ENCODE data around the gene SLCO1B3.
A peak's percentile ranks its signal among the peaks of the same experiment; 100 is the strongest.
"Not testable (repeated sequence)": the region's sequence is repeated elsewhere in the genome, so short reads cannot be mapped to it uniquely, and the experiment has no call there.

Gene SLCO1B3
- total RNA-seq: 0 to 0.99 (median 0) reads per million in 17 experiments

DNA sequence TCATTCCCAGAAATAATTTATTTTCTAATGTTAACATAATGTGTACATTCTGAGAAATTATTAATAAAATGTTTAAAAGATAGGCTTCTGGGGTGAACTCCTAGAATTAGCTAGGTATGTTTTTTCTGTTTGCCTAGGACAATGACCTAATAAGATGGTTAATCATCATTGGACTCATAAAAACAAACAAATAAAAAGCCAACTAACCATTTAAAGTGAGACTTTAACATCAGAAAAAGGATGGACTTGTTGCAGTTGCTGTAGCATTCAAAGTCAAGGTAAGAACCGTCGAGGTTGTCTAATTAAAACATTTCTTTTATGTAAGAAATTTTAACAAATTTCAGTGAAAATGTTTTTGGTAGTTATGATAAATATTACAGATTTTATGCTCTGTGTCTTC, at the start of gene SLCO1B3:
SLCO1B3 (plus strand) TSS at position 219 of the 400 bp plus-strand sequence. CDS start 5,034 bp downstream, outside the sequence.
- no peak for DNase-seq

- no peak for DNase-seq
Observed at GRCh38 chr12:20777420-20777819, 33.1 kb upstream of the SLCO1B3 start.

GRCh38 chr12:20778969-20779368, 31.5 kb upstream of the SLCO1B3 start:
- DNase-seq: no peak

GRCh38 chr12:20779971-20780370, 30.5 kb upstream of the SLCO1B3 start:
- not testable (repeated sequence) for DNase-seq

- DNase-seq: not testable (repeated sequence)
Observed at GRCh38 chr12:20783796-20784357, 26.6 kb upstream of the SLCO1B3 start.

- DNase-seq: no peak
Observed at GRCh38 chr12:20792971-20793370, 17.5 kb upstream of the SLCO1B3 start.

DNA sequence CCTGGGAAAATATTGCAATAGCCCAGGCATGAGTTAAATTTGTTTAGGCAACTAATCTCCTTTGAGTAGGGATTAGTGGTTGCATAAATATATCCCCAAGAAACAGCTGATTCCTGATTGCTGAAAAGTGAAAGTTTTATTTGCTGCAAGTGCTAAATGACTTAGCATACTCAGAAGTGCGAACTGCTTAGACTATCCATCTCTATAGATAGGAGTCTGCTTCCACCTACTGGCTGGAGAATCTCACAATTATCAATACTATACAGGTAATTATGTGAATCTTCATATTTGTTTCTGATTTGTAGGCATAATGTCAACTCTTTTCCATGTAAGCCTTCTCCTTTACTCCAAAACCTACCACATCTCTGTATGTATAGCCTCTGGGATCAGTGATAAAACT, 12.0 kb upstream of the SLCO1B3 start:
- DNase-seq: no peak

- DNase-seq: no peak
Observed at GRCh38 chr12:20800160-20800559, 10.3 kb upstream of the SLCO1B3 start.

- DNase-seq: no peak
Observed at GRCh38 chr12:20801035-20801434, 9.5 kb upstream of the SLCO1B3 start.

GRCh38 chr12:20805921-20806320, 4.6 kb upstream of the SLCO1B3 start:
- no peak for DNase-seq

DNA sequence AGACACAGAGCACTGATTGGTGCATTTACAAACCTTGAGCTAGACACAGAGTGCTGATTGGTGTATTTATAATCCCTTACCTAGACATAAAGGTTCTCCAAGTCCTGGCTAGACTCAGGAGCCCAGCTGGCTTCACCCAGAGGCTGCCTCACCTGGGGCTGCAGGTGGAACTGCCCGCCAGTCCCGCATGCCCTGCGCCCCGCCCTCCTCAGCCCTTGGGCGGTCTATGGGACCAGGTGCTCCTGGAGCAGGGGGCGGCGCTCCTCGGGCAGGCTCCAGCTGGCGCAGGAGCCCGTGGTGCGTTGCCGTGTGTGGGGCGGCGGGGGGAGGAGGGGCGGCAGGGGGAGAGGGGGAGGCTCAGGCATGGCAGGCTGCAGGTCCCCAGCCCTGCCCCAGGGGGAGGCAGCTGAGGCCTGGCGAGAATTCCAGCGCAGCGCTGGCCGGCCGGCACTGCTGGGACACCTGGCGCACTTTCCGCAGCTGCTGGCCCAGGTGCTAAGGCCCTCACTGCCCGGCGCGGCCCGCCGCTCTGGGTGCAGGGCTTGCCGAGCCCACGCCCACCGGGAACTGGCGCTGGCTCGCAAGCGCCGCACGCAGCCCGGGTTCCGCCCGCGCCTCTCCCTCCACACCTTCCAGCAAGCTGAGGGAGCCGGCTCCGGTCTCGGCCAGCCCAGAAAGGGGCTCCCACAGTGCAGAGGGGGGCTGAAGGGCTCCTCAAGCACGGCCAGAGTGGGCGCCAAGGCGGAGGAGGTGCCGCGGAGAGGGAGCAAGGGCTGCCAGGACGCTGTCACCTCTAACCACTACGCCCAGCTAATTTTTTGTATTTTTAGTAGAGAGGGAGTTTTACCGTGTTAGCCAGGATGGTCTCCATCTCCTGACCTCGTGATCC, 3.1 kb upstream of the SLCO1B3 start:
- no peak for DNase-seq

DNA sequence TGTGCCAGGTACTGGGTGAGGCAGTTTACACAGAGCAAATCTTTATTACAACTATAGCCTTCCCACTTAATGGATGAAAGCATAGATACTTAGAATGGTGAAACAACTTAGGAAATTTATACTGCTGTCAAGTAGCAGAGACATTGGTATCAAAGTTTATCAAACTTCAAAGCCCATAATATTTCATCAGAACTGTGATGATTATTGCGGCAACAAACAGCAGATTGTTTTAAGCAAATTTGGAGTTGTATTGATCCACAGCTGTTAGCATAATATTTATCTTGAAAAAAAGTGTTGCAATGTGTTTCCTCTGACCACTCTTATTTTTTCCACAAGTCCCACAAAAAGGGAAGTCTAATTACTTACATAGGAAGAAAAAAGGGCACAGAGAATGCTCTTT, 2.0 kb upstream of the SLCO1B3 start:
- DNase-seq: peak in 1 of 4 experiments; percentile 4

GRCh38 chr12:20815574-20815973, 5.1 kb downstream of the SLCO1B3 start:
- no peak for DNase-seq

DNA sequence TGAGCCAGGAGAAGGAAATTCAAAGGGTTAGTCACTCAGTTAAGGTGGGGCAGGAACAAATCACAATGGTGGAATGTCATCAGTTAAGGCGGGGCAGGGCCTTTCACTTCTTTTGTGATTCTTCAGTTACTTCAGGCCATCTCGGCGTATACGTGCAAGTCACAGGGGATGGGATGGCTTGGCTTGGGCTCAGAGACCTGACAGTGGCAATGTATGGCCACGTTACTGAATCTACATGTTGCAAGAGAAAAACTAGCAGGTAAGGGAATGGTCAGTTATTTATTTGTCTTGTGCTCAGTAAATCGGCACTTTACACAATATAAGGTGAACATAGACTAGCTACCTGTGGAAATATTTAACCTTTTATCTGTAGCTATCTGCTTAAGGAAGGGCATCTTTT, 11.9 kb downstream of the SLCO1B3 start:
- DNase-seq: no peak

GRCh38 chr12:20822925-20823324, 12.4 kb downstream of the SLCO1B3 start:
- DNase-seq: no peak

DNA sequence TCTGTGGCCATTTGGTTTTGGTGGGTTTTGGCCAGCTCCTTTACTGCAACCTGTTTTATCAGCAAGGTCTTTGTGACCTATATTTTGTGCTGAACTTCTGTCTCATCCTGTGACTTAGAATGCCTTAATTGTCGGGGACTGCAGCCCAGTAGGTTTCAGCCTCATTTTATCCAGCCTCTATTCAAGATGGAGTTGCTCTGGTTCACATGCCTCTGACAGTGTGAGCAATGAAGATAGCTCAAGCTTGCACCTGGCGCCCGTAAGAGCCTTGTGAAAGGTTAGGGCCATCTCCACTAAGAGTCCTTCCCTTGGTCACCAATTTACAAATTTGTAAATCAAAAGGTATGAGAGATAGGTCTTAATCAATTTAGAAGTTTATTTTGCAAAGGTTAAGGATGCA, 19.4 kb downstream of the SLCO1B3 start:
- no peak for DNase-seq

DNA sequence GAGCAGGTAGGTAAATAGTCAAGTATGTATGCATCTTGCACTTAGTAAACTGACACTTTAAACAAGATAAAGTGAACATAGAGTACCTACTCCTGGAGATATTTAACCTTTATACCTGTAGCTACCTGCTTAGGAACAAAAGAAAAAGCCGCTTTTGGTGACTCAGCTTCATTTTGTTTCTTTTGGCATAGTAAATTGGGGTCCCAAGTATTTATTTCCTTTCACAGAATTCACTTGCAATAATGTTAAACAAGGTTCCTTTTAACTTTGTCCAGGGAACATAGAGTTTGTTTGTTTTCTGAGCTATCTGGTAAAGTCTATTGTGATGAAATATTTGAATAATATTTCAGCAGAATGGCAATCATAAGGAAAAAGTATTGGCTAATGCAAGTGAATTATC, 20.0 kb downstream of the SLCO1B3 start:
- DNase-seq: no peak

DNA sequence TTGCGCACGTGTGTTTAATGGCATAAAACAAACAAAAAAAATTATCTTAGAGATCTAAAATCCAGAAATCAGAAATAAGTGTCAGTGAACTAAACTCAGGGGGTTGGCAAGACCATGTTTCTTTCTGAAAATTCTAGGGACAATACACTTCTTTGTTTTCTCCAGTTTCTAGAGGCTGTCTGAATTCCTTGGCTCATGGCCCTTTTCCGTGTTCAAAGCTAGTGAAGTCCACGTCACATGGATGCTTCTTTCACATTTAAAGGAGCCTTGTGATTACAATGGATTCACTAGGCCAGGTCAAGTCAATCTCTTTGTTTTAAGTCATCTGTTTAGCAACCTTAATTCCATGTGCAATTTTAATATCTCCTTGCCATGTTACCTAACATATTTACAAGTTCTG, 22.4 kb downstream of the SLCO1B3 start:
- no peak for DNase-seq

- DNase-seq: no peak
Observed at GRCh38 chr12:20852649-20853048, 42.1 kb downstream of the SLCO1B3 start.

DNA sequence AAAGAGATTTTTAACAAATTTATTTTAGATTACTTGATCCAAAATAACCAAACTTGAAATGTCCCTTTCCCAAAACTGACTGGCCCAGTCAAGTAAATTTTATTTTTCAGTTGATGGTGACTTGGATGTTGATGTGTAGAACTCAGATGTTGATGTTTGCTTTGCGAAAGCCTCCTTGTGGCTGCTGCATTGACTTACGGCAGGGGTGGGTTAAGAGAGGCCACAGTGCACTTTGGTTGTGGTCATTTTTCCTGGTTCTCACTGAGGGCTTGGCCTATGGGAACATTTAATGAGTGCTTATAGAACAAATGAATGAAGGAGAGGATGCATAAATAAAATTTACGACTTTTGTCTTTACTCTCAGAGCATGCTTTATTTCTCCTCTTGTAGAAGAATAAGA, 52.6 kb downstream of the SLCO1B3 start:
- no peak for DNase-seq

DNA sequence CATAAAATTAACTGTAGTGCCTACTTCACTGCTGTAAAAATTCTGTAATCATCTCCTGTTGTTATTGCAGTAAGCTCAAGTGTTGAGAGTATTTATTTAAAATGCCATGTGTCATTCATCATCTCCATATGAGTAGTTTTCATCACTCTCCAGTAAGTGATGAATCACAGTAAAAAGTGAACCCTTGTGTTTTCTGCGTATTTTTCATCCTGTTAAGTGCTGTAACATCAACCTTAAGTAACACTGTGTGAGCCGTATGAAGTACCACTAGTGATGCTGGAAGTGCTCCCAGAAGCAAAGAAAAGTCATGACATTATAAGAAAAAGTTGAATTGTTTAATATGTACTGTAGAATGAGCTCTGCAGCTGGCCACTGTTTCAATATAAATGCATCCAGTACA, 55.4 kb downstream of the SLCO1B3 start:
- DNase-seq: no peak

DNA sequence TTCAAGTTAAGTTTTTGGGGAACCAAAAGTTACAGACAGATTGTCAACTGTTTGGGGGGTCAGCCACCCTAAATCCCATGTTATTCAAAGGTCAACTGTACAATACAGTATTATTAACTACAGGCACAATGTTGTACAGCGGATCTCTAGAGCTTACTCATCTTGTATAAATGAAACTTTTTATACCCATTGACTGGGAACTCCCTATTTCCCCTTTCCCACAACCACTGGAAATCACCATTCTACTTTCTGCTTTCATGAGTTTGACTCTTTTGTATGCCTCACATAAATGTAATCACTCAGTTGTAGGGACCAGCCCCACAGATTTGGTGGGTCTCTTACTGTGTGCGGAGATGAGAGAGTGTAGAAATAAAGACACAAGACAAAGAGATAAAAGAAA, 57.8 kb downstream of the SLCO1B3 start:
- no peak for DNase-seq

DNA sequence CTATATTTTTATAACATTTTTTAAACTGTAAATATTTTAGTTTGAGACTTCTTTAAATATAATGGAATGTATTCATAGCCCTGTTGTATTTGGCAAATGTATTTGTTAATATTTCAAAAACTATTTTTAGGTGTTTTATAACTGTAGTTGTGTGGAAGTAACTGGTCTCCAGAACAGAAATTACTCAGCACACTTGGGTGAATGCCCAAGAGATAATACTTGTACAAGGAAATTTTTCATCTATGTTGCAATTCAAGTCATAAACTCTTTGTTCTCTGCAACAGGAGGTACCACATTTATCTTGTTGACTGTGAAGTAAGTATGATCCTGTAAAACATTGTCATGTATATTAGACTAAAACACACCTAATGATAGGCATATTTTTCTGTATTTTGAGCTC, 72.8 kb downstream of the SLCO1B3 start:
- no peak for DNase-seq

GRCh38 chr12:20885116-20885515, 74.6 kb downstream of the SLCO1B3 start:
- no peak for DNase-seq

All from suppressor macrophage (primary cell).